Upper lobe of left lung (tissue), 4 donors: ENCODE results near the gene OSCP1.

Experiments used
- POLR2A ChIP-seq, 4 donors: fragments of 450-650 bp; IDR thresholded peaks; one replicate each; pipeline ENCODE4 v1.5.1; 2016 to 2017; ENCODE audit warnings: antibody characterized with exemption in 4 of 4, mild to moderate bottlenecking in 2 of 4
- TF ChIP-seq, protein P1 (sequence below), 6 experiments: fragments of 450-650 bp in 4 of 6; fragments of 200-600 bp in 2 of 6; sonication (generic) in 2 of 6; IDR thresholded peaks; one replicate each; pipeline ENCODE4 v1.5.1; 2016 to 2019; ENCODE audit warnings: antibody characterized with exemption in 6 of 6

- TF ChIP-seq, protein P1, sequence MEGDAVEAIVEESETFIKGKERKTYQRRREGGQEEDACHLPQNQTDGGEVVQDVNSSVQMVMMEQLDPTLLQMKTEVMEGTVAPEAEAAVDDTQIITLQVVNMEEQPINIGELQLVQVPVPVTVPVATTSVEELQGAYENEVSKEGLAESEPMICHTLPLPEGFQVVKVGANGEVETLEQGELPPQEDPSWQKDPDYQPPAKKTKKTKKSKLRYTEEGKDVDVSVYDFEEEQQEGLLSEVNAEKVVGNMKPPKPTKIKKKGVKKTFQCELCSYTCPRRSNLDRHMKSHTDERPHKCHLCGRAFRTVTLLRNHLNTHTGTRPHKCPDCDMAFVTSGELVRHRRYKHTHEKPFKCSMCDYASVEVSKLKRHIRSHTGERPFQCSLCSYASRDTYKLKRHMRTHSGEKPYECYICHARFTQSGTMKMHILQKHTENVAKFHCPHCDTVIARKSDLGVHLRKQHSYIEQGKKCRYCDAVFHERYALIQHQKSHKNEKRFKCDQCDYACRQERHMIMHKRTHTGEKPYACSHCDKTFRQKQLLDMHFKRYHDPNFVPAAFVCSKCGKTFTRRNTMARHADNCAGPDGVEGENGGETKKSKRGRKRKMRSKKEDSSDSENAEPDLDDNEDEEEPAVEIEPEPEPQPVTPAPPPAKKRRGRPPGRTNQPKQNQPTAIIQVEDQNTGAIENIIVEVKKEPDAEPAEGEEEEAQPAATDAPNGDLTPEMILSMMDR (IDR thresholded peaks at IDR 0.05): no peak
- no peak for TF ChIP-seq POLR2A (IDR thresholded peaks at IDR 0.05)
These were observed 11.5 kb downstream of the OSCP1 start for GRCh38 chr1:36438715-36439114.
